GM18507 (cell line): ENCODE results near the gene ATP9B.
A peak's percentile ranks its signal among the peaks of the same experiment; 100 is the strongest.
"Not testable (repeated sequence)": the region's sequence is repeated elsewhere in the genome, so short reads cannot be mapped to it uniquely, and the experiment has no call there.

Experiments used
- DNase-seq: peaks from one replicate; pipeline ENCODE4 v3.0.0; 2011; ENCODE audit warnings: low read depth; ENCODE audit not compliant: insufficient read length; ENCODE audit errors: extremely low spot score
- FAIRE-seq: peaks from 2 replicates; lab custom pipeline; 2011; peaks lifted over from hg19 to GRCh38; lab: Jason Lieb, UNC

ATP9B gene

GRCh38 chr18:79367989-79368388 is 298.8 kb downstream of the ATP9B start:
- no peak for FAIRE-seq
- no peak for DNase-seq

GRCh38 chr18:79368681-79369080 is 299.5 kb downstream of the ATP9B start:
- FAIRE-seq (no peak), DNase-seq (no peak)

GRCh38 chr18:79371561-79372121 is 302.4 kb downstream of the ATP9B start:
- DNase-seq (no peak), FAIRE-seq (no peak)

- no peak for DNase-seq
- FAIRE-seq, result no peak
Observed at GRCh38 chr18:79372461-79372860, 303.3 kb downstream of the ATP9B start.

- FAIRE-seq, result no peak
Observed at GRCh38 chr18:79372991-79373390, 303.8 kb downstream of the ATP9B start.

GRCh38 chr18:79373736-79374135 is 304.5 kb downstream of the ATP9B start:
- no peak for FAIRE-seq
- no peak for DNase-seq

More at GRCh38 chr18:79372991-79373390, 303.8 kb downstream of the ATP9B start:
- DNase-seq, result no peak

GRCh38 chr18:79374408-79375171 is 305.4 kb downstream of the ATP9B start:
- peak; percentile 81 for FAIRE-seq
- DNase-seq, result no peak

GRCh38 chr18:79375441-79376154 is 306.4 kb downstream of the ATP9B start:
- no peak for DNase-seq
- FAIRE-seq, result no peak

GRCh38 chr18:79376661-79377060 is 307.5 kb downstream of the ATP9B start:
- not testable (repeated sequence) for DNase-seq, FAIRE-seq

- no peak for FAIRE-seq
Observed at GRCh38 chr18:79377187-79377891, 308.1 kb downstream of the ATP9B start.

GRCh38 chr18:79378536-79379250 is 309.5 kb downstream of the ATP9B start:
- FAIRE-seq (peak; percentile 93), DNase-seq (no peak)

More at GRCh38 chr18:79377187-79377891, 308.1 kb downstream of the ATP9B start:
- DNase-seq, result no peak

GRCh38 chr18:79379251-79379905 is 310.2 kb downstream of the ATP9B start:
- FAIRE-seq, result no peak
- DNase-seq, result no peak

- FAIRE-seq, result no peak
- no peak for DNase-seq
Observed at GRCh38 chr18:79379931-79380815, 311.0 kb downstream of the ATP9B start.

- DNase-seq (no peak), FAIRE-seq (peak; percentile 67)
Observed at GRCh38 chr18:79380816-79381806, 311.9 kb downstream of the ATP9B start.

GRCh38 chr18:79381811-79382311 is 312.7 kb downstream of the ATP9B start:
- FAIRE-seq (no peak), DNase-seq (no peak)

- DNase-seq, result no peak
- FAIRE-seq, result no peak
Observed at GRCh38 chr18:79382681-79383387, 313.6 kb downstream of the ATP9B start.
